SIG-M5 treated with dmso at 0.1 percent for 504 hours (cell line): Measurements from ENCODE around the gene XAF1.
A peak's percentile ranks its signal among the peaks of the same experiment; 100 is the strongest.
"Not testable (repeated sequence)": the region's sequence is repeated elsewhere in the genome, so short reads cannot be mapped to it uniquely, and the experiment has no call there.

Source experiments
- DNase-seq: peaks from one replicate; lab custom pipeline; 2025; ENCODE audit not compliant: unreplicated experiment; lab: John Stamatoyannopoulos, UW

The XAF1 gene

GRCh38 chr17:6755731-6756184 is at the start of gene XAF1:
Gene XAF1 (plus strand): TSS chr17:6756046. CDS start chr17:6756079, 33 bp downstream.
- peak; percentile 50 for DNase-seq

- no peak for DNase-seq
Measured at GRCh38 chr17:6706499-6706898, 49.3 kb upstream of the XAF1 start.

GRCh38 chr17:6706996-6707395 is 48.9 kb upstream of the XAF1 start:
- no peak for DNase-seq

GRCh38 chr17:6708357-6708961 is 47.4 kb upstream of the XAF1 start:
- DNase-seq = no peak

GRCh38 chr17:6710317-6710716 is 45.5 kb upstream of the XAF1 start:
- DNase-seq = no peak

GRCh38 chr17:6711081-6711674 is 44.7 kb upstream of the XAF1 start:
- no peak for DNase-seq

GRCh38 chr17:6711681-6712057 is 44.2 kb upstream of the XAF1 start:
- no peak for DNase-seq

- no peak for DNase-seq
Measured at GRCh38 chr17:6712058-6712853, 43.6 kb upstream of the XAF1 start.

- no peak for DNase-seq
Measured at GRCh38 chr17:6712854-6713129, 43.1 kb upstream of the XAF1 start.

GRCh38 chr17:6713130-6713917 is 42.5 kb upstream of the XAF1 start, which contains the start of gene SLC13A5:
Gene SLC13A5 (minus strand): TSS chr17:6713369. CDS start chr17:6713333, 36 bp downstream.
- no peak for DNase-seq

GRCh38 chr17:6713918-6714271 is 42.0 kb upstream of the XAF1 start:
- no peak for DNase-seq

- no peak for DNase-seq
Measured at GRCh38 chr17:6714315-6714874, 41.5 kb upstream of the XAF1 start.

- DNase-seq = no peak
Measured at GRCh38 chr17:6716736-6717135, 39.1 kb upstream of the XAF1 start.

- no peak for DNase-seq
Measured at GRCh38 chr17:6721744-6722143, 34.1 kb upstream of the XAF1 start.

- DNase-seq = no peak
Measured at GRCh38 chr17:6724009-6724408, 31.8 kb upstream of the XAF1 start.

- no peak for DNase-seq
Measured at GRCh38 chr17:6729531-6729930, 26.3 kb upstream of the XAF1 start.

- not testable (repeated sequence) for DNase-seq
Measured at GRCh38 chr17:6746665-6747064, 9.2 kb upstream of the XAF1 start.

- no peak for DNase-seq
Measured at GRCh38 chr17:6748617-6749016, 7.2 kb upstream of the XAF1 start.

GRCh38 chr17:6749519-6749918 is 6.3 kb upstream of the XAF1 start:
- peak; percentile 12 for DNase-seq

GRCh38 chr17:6752068-6752909 is 3.6 kb upstream of the XAF1 start:
- DNase-seq = peak; percentile 80
